Caco-2 (cell line): Measurements from ENCODE around the gene C19orf44. TPM values are rescaled to one million over a fixed set of nuclear protein-coding genes. Genes with fewer than 3 reads are reported as not detected.

Source experiments
- BruUV-seq: library from RNA; stranded (reverse); fragments of 400-500 nt; replicated peaks from 2 replicates; lab custom pipeline; 2021; lab: Mats Ljungman, UMichigan
- CTCF ChIA-PET: fragments of 300-600 bp; sonication (Branson Sonifier 250); formaldehyde crosslinking; loops from one replicate; lab custom pipeline; 2022; ENCODE audit warnings: antibody characterized with exemption; lab: Charles Lee
- POLR2A ChIA-PET: fragments of 300-600 bp; sonication (Branson Sonifier 250); formaldehyde crosslinking; loops from one replicate; lab custom pipeline; 2022; ENCODE audit warnings: antibody characterized with exemption; lab: Charles Lee
- DNase-seq, 2 experiments: peaks; one replicate each; pipeline versions ENCODE4 v3.0.0 to v3.0.0-alpha.2; 2020 to 2022
- H3K27me3 ChIP-seq: replicated peaks from 2 replicates; pipeline ENCODE4 v1.6.0; 2011; ENCODE audit warnings: low read length; ENCODE audit not compliant: control insufficient read depth, insufficient read depth
- H3K36me3 ChIP-seq: 2 replicates; pipeline ENCODE4 v1.5.1; 2011; ENCODE audit warnings: low read length; ENCODE audit not compliant: control insufficient read depth, insufficient read depth
- H3K4me1 ChIP-seq: fragments of 250-450 bp; sonication (Bioruptor Pico); 2 replicates; pipeline ENCODE4 v1.5.1; 2020; ENCODE audit warnings: mild to moderate bottlenecking
- H3K4me3 ChIP-seq: 2 replicates; pipeline ENCODE4 v1.5.1; 2011; ENCODE audit warnings: low read depth, mild to moderate bottlenecking, control low read depth, low read length
- H3K9me3 ChIP-seq: fragments of 250-450 bp; sonication (Bioruptor Pico); 2 replicates; pipeline ENCODE4 v1.5.1; 2020; ENCODE audit warnings: mild to moderate bottlenecking, moderate library complexity
- H3K27ac Mint-ChIP-seq: one replicate; pipeline ENCODE4 v1.8.0; 2022; ENCODE audit warnings: mixed read lengths; ENCODE audit not compliant: unreplicated experiment
- H3K27me3 Mint-ChIP-seq: one replicate; pipeline ENCODE4 v1.8.0; 2022; ENCODE audit warnings: mixed read lengths; ENCODE audit not compliant: insufficient read depth, unreplicated experiment
- H3K36me3 Mint-ChIP-seq: one replicate; pipeline ENCODE4 v1.8.0; 2022; ENCODE audit warnings: mild to moderate bottlenecking, mixed read lengths; ENCODE audit not compliant: insufficient read depth, unreplicated experiment
- H3K4me1 Mint-ChIP-seq: one replicate; pipeline ENCODE4 v1.8.0; 2022; ENCODE audit warnings: low read depth, mixed read lengths; ENCODE audit not compliant: unreplicated experiment
- H3K4me3 Mint-ChIP-seq: one replicate; pipeline ENCODE4 v1.8.0; 2022; ENCODE audit warnings: mild to moderate bottlenecking, moderate library complexity, mixed read lengths; ENCODE audit not compliant: unreplicated experiment
- H3K9me3 Mint-ChIP-seq: one replicate; pipeline ENCODE4 v1.8.0; 2022; ENCODE audit warnings: mixed read lengths; ENCODE audit not compliant: unreplicated experiment
- CTCF ChIP-seq, 2 experiments: fragments of 200-600 bp in 1 of 2; IDR thresholded peaks; 1 replicate in 1 of 2; 2 replicates in 1 of 2; pipeline versions ENCODE4 v1.5.1 to v1.8.0; 2011 to 2022; ENCODE audit warnings: antibody characterized with exemption in 1 of 2, control low read depth in 1 of 2, inconsistent platforms in 1 of 2, low read depth in 1 of 2, low read length in 1 of 2, mild to moderate bottlenecking in 1 of 2, moderate library complexity in 1 of 2; ENCODE audit not compliant: insufficient read depth in 1 of 2, severe bottlenecking in 1 of 2, unreplicated experiment in 1 of 2
- intact Hi-C: fragments of 100-400 bp; cut with micrococcal nuclease; formaldehyde crosslinking; loops from one replicate; pipeline ENCODE4 v1.10.0; 2022; ENCODE audit not compliant: unreplicated experiment
- total RNA-seq: library from RNA; stranded (reverse); gene quantifications from 2 replicates; pipeline ENCODE4 v1.2.3, GENCODE V29; 2022

The C19orf44 gene
- total RNA-seq, 1 experiment from 2014 or later = 3.4 TPM

GRCh38 chr19:16449330-16449961 is 46.7 kb upstream of the C19orf44 start:
- Mint-ChIP-seq H3K36me3 (peaks cover 22% of the 10 kb centered on the region), H3K9me3 (peaks cover 13% of the 10 kb centered on the region), H3K27me3 (no peaks in the 10 kb centered on the region), H3K4me3 (no peak overlapping the region), H3K4me1 (peaks cover 27% of the 10 kb centered on the region), H3K27ac (no peak overlapping the region)
- DNase-seq = no peak
- Histone ChIP-seq H3K4me1 (peaks cover 25% of the 10 kb centered on the region), H3K4me3 (no peak overlapping the region), H3K9me3 (no peaks in the 10 kb centered on the region), H3K36me3 (no peaks in the 10 kb centered on the region), H3K27me3 (no peaks in the 10 kb centered on the region)
- intact Hi-C loops = loop anchor here (10.0 kb wide), 1 partner anchor 45 kb away; the partner anchor contains the start of genes C19orf44 and CALR3
- POLR2A ChIA-PET = no interaction called here
- CTCF ChIA-PET = no interaction called here
- TF ChIP-seq CTCF (IDR thresholded peaks at IDR 0.05; ENCODE audit: insufficient read depth in 1 of 2, low read depth in 1 of 2, low read length in 1 of 2, severe bottlenecking in 1 of 2, unreplicated experiment in 1 of 2) = no peak
- BruUV-seq = no TSS peak

GRCh38 chr19:16452325-16452724 is 43.9 kb upstream of the C19orf44 start:
- no peaks in the 10 kb centered on the region for H3K27me3 Mint-ChIP-seq
- ChIA-PET POLR2A (interaction anchor here (0.7 kb wide), 1 partner anchor 255 kb away, joined by 6 read pairs; no protein-coding TSS in a partner anchor), CTCF (interaction anchor here (1.0 kb wide), 1 partner anchor 12 kb away, joined by 3 read pairs; no protein-coding TSS in a partner anchor)

More at GRCh38 chr19:16452325-16452724, 43.9 kb upstream of the C19orf44 start:
- H3K9me3 ChIP-seq = no peaks in the 10 kb centered on the region
- Mint-ChIP-seq H3K4me1 (peaks cover 7% of the 10 kb centered on the region), H3K9me3 (peaks cover 13% of the 10 kb centered on the region), H3K4me3 (no peak overlapping the region), H3K36me3 (peaks cover 23% of the 10 kb centered on the region), H3K27ac (peak overlapping the region; percentile 42)
- H3K4me3 ChIP-seq = no peak overlapping the region
- no peaks in the 10 kb centered on the region for H3K36me3 ChIP-seq
- no peaks in the 10 kb centered on the region for H3K27me3 ChIP-seq
- TF ChIP-seq CTCF (IDR thresholded peaks at IDR 0.05; ENCODE audit: insufficient read depth in 1 of 2, low read depth in 1 of 2, low read length in 1 of 2, severe bottlenecking in 1 of 2, unreplicated experiment in 1 of 2) = no peak
- no TSS peak for BruUV-seq
- intact Hi-C loops = no loop called here
- peaks cover 5% of the 10 kb centered on the region for H3K4me1 ChIP-seq
- peak; percentile 66 to 82 for DNase-seq
